Activated CD4-positive, alpha-beta T cell treated with anti-CD3 and anti-CD28 coated beads, Interleukin-2, amount 50 U/mL, for 24 hours (primary cell): ENCODE results near the gene RHBDF1.

Experiments used
- DNase-seq, 2 donors: peaks; one replicate each; pipeline ENCODE4 v3.0.0-alpha.2; 2020; ENCODE audit warnings: low read depth in 1 of 2, low spot score in 1 of 2

The RHBDF1 gene

DNA sequence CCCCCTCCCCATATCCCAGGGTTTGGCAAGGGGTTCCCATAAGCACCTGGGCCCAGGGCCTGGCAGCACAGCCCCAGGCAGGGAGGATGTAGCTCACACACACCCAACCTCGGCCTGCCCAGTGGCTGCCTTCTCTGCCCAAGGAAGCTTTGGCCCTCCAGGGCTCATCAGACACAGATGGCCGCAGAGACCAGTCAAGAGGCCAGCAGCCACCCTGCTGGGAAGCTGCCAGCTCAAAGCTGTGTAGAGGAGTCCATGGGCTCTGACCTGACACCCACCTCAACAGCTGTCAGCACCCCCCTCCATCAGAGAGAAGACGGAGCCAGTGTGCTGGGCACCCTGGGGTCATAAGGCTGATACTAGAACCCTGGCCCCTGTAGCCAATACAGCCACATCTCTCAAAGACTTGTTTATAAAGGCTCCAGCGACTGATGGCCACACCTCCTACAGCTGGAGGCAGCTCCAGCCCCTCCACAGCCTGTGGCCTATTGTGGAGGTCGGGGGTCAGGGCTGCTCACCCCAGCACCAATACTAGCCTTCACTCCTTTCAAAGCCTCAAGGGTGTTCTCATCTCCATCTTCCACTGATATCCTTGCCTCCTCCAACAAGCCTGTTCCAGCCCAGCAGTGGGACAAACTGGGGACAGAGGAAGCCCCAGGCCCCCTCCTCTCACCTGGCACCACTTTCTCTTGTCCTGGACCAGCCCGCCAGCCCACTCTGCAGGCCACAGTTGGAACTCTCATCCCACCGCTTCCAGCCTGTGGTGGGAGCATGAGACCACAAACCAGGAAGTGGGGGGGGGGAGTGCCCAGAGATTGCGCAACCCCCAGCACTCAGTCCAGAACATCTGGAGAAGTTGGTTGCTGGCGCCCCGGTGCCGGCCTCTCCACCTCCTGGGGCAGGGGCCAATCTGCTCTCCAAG, 3.4 kb upstream of the RHBDF1 start:
- no peak for DNase-seq

GRCh38 chr16:74747-75334, 2.4 kb upstream of the RHBDF1 start:
- no peak for DNase-seq

DNA sequence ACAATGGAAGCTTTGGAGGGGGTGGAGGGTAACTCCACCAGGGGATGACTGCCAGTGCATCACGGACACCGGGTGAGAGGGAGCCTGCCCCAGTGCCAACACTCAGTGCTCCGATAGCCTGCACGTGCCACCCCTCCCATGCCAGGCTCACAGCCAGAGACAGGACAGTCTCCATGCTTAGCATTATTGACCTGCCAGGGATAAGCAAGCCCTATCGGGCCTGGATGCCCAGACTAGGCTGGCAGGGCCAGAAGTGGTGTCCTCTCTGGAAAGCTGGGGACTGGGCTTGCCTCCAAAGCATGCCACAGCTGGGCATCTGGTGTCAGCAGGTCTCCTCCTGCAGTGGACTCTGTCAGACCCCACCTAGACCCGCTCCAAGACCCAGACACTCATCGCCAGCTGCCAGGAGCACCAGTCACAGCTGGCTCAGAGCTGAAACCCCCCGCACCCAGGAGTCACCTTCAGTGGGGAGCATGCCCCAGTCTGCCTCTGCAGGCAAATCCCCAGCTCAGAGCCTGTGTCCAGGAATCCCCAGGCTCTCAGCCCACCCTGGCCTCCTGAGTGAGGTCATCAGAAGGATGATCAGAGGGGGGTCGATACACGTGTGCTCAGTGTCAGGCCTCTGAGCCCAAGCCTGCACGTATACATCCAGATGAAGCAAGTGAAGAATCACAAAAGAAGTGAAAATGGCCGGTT, 1.8 kb upstream of the RHBDF1 start:
- no peak for DNase-seq

DNA sequence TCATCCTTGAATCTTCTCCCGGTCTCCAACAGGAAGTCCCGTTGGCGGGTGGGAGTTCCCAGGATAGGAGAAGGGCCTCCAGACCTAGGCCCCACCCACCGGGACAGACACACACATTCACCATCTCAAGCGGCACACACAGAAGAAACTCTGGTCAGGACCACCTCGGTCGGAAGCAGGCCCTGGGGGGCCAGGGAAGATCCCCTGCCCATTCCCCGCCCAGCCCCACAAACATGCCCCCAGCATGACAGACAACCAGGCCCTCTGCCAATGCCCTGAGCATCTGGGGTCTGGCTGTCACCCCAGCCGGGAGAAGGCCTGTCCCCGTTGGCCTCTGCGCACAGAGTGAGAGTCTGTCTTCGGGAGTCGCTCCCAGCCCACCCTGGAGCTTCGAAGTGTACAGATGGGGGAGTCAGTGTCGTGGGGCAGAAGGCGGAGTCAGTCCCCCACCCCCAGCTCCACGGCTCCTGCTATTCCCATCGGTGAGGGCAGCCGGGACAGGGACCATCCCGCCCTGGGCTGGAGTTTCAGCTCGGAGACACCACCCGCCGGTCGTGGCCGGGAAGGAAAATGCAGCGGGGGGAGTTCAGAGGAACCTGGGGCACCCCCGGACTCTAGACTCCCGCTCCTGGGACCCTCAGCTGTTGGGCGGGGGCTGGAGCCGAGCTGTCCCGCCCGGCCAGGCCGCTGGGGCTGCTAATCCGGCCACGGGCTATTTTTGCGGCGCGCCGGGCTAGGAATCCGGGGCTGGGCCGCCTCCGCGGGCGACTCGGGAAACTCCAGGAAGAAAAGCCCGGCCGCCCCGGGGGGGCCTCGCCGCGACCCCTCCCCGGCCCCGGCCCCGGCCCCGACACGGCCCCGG, 660 bp downstream of the RHBDF1 start:
- DNase-seq = no peak

GRCh38 chr16:71210-71539, 1.3 kb downstream of the RHBDF1 start:
- DNase-seq = no peak

GRCh38 chr16:69181-69580, 3.2 kb downstream of the RHBDF1 start:
- no peak for DNase-seq

- no peak for DNase-seq
Measured at GRCh38 chr16:67884-68789, 4.3 kb downstream of the RHBDF1 start.

GRCh38 chr16:67183-67791, 5.1 kb downstream of the RHBDF1 start:
- no peak for DNase-seq

DNA sequence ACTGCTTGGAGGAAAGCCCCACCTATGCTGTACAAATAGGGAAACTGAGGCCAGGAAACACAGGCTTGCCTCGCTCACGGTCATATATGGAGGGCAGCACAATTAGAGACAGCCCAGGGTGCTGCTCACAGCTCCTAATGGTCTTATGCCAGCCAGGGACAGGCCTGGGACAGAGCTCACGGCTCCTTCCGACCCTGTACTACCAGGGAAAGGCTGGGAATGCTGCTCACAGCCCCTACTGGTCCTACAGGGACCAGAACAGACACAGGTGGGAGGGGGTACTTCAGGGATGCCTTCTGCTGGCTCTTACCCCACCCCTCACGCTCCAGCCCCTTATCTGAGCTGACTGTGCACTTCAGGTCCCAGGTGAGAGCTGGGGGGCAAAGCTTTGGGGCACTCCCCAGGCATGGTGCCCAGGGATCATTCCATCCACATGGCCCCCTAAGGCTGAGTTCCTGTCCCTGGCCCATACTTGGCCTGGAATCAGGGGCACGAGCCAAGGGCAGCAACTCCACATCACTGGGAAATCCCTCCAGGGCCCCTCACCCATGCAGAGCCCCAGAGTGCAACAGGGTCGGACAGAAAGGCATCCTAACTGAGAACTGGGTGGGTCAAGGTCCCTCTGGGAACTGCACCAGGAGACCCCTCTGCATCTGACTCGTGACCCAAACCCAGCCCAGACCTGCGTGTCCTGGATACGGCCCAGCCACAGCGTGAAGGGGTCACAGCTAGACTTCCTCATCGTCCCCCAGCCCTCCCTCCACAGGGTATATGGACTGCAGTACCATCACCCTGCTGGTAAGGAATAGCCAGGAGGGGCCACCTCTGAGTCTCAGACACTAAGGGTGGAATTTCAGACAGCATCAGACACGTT, 5.9 kb downstream of the RHBDF1 start:
- DNase-seq = no peak

- peak; percentile 80 to 81 for DNase-seq
Measured at GRCh38 chr16:65745-66144, 6.7 kb downstream of the RHBDF1 start.

DNA sequence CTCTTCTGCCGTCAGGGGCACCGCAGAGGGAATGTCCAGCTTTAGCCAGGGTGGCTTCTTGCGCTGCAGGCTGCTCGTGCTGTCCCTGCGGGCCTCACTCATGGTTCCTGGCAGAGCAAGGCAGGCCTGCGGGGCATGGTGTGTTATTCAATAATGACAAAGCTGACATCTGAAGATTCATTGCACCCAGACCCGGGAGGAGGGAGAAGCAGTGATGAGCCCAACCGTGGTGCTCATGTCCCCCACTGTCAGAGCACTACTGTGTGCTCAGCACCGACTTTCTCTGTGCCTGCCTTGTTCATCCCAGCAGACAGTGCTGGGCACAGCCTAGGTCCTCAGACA, 7.5 kb downstream of the RHBDF1 start:
- DNase-seq = no peak

GRCh38 chr16:63998-64913, 8.2 kb downstream of the RHBDF1 start:
- DNase-seq = no peak

DNA sequence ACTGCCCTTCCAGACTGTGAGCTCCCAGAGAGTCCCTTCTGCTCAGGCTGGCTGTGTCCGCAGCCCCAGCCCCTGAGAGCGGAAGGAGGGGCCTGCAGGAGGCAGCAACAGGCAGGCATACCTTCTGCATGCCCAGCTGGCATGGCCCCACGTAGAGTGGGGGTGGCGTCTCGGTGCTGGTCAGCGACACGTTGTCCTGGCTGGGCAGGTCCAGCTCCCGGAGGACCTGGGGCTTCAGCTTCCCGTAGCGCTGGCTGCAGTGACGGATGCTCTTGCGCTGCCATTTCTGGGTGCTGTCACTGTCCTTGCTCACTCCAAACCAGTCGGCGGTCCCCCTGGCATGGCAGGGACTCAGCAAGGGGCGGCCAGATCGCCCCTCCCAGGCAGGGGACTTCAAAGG, 9.0 kb downstream of the RHBDF1 start:
- DNase-seq = no peak

DNA sequence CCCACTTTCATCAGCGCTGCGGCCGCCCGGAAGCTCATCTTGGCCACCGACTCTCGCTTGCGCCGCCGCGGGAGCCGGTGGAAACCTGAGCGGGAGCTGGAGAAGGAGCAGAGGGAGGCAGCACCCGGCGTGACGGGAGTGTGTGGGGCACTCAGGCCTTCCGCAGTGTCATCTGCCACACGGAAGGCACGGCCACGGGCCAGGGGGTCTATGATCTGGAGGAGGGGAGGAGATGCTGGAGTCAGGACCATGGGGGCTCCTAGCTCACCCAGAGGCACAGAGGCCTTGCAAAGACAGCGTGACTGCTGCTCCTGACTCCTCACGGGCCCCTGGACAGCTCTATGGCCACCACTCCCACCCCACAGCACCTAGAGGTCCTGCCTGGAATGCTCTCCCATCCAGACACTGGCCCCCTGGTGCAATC, 9.5 kb downstream of the RHBDF1 start:
- DNase-seq = no peak

- no peak for DNase-seq
Measured at GRCh38 chr16:62283-62967, 10.0 kb downstream of the RHBDF1 start.

GRCh38 chr16:61879-62281, 10.6 kb downstream of the RHBDF1 start:
- no peak for DNase-seq
